Pancreas (tissue), 10 donors: ENCODE results near the gene CDH4. TPM values are rescaled to one million over a fixed set of nuclear protein-coding genes. Genes with fewer than 3 reads are reported as not detected.

Source experiments
- ATAC-seq, 4 donors: fragments of 200-7000 bp; cut with Tn5 transposase; one replicate each; pipeline versions ENCODE4 v1.8.0 to v1.9.1; 2020; ENCODE audit warnings: mild to moderate bottlenecking in 4 of 4, moderate library complexity in 4 of 4
- DNase-seq, 6 donors: peaks; one replicate each; pipeline ENCODE4 v3.0.0-alpha.2; 2020
- FAIRE-seq: peaks from 2 replicates; lab custom pipeline; 2012; peaks lifted over from hg19 to GRCh38; lab: Jason Lieb, UNC
- H3K27ac ChIP-seq, 4 donors: fragments of 200-600 bp; sonication (generic); 1 replicate in 3 of 4; 2 replicates in 1 of 4; pipeline versions ENCODE4 v1.5.0 to v1.8.0; 2020
- H3K27me3 ChIP-seq, 4 donors: fragments of 200-600 bp; one replicate each; pipeline ENCODE4 v1.8.0; 2021
- H3K36me3 ChIP-seq, 3 donors: fragments of 200-600 bp; sonication (generic) in 1 of 3; one replicate each; pipeline versions ENCODE4 v1.5.0 to v1.8.0; 2020 to 2021
- H3K4me1 ChIP-seq, 3 donors: fragments of 200-600 bp; one replicate each; pipeline ENCODE4 v1.8.0; 2021
- H3K4me3 ChIP-seq, 4 donors: fragments of 200-600 bp; sonication (generic) in 2 of 4; one replicate each; pipeline versions ENCODE4 v1.5.0 to v1.8.0; 2020 to 2021
- H3K9me3 ChIP-seq, 4 donors: fragments of 200-600 bp; one replicate each; pipeline ENCODE4 v1.8.0; 2021
- CTCF ChIP-seq, 4 donors: fragments of 200-600 bp; sonication (generic) in 3 of 4; IDR thresholded peaks; one replicate each; pipeline versions ENCODE4 v1.5.0 to v1.8.0; 2021; ENCODE audit warnings: antibody characterized with exemption in 4 of 4
- WGBS, 2 donors: extraction: QIAGEN DNeasy Blood & Tissue Kit; methylation state at CpG; one replicate each; pipeline ENCODE4 v1.1.7; 2013; 5-methylcytosine and 5-hydroxymethylcytosine counted together
- intact Hi-C, 3 donors: fragments of 100-400 bp; cut with DNase I; formaldehyde crosslinking; loops; one replicate each; pipeline versions ENCODE4 v1.11.1 to v1.14.2; 2022
- polyA plus RNA-seq, 2 donors: library from polyadenylated mRNA; stranded (reverse); fragments of 200-250 nt; gene quantifications; one replicate each; pipeline ENCODE4 v1.2.3, GENCODE V29; 2013
- total RNA-seq, 6 donors: library from RNA; stranded (reverse); fragmentation: NEBNext Ultra II Directional in 4 of 6; extraction: Animal tissue kit (Norgen Biotek cat#: 25700) in 4 of 6; gene quantifications; one replicate each; pipeline versions ENCODE4 v1.2.1 to v1.2.4, GENCODE V29; 2021 to 2023
- donor health status: healthy with polysubstance abuse.
- donor health status: DM: no; HTN: no; CAD: no; lungs with moderate emphysema.
- donor health status: DM: no; HTN: no; CAD: no.
- donor health status: control.
- donor health status: control.
- donor health status: Bipolar disorder and iron deficiency.
- donor health status: DM: yes; HTN: yes; CAD: no.
- donor health status: DM: no; HTN: no; CAD: no.
- donor health status: DM: no; HTN: no; CAD: no.
- donor health status: DM: yes; HTN: yes; CAD: no.

The CDH4 gene
- total and polyA plus RNA-seq, 8 donors = 0.04 to 1.4 (median 0.27) TPM

GRCh38 chr20:61325718-61326117 lies 73.7 kb downstream of the CDH4 start:
- DNase-seq = no peak
- no peak for FAIRE-seq
- TF ChIP-seq CTCF (IDR thresholded peaks at IDR 0.05) = no peak

GRCh38 chr20:61328911-61329558 lies 77.0 kb downstream of the CDH4 start:
- Histone ChIP-seq H3K27me3 (no peaks in the 10 kb centered on the region), H3K27ac (no peak overlapping the region), H3K4me3 (no peak overlapping the region), H3K4me1 (no peaks in the 10 kb centered on the region), H3K9me3 (no peaks in the 10 kb centered on the region), H3K36me3 (no peaks in the 10 kb centered on the region)
- intact Hi-C loops = no loop called here
- WGBS, 2 donors = 63 to 74% methylated on average over 17 of the region's 17 CpGs
- no peak for FAIRE-seq
- TF ChIP-seq CTCF (IDR thresholded peaks at IDR 0.05) = no peak
- ATAC-seq = peak in 2 of 4 donors; percentile 36 to 40
- DNase-seq = peak in 2 of 6 donors; percentile 42 to 88

More at GRCh38 chr20:61325718-61326117, 73.7 kb downstream of the CDH4 start:
- ATAC-seq = no peak
- intact Hi-C loops = no loop called here
- Histone ChIP-seq H3K9me3 (no peaks in the 10 kb centered on the region), H3K36me3 (no peaks in the 10 kb centered on the region), H3K4me3 (no peak overlapping the region), H3K27ac (no peak overlapping the region), H3K4me1 (no peaks in the 10 kb centered on the region), H3K27me3 (no peaks in the 10 kb centered on the region)
- 54 to 68% methylated on average over 10 of the region's 10 CpGs for WGBS, 2 donors

GRCh38 chr20:61330441-61330840 lies 78.4 kb downstream of the CDH4 start:
- Histone ChIP-seq H3K36me3 (no peaks in the 10 kb centered on the region), H3K27me3 (no peaks in the 10 kb centered on the region), H3K9me3 (no peaks in the 10 kb centered on the region), H3K27ac (no peak overlapping the region), H3K4me1 (no peaks in the 10 kb centered on the region), H3K4me3 (no peak overlapping the region)
- WGBS, 2 donors = 62 to 65% methylated on average over 14 of the region's 14 CpGs
- no peak for DNase-seq
- FAIRE-seq = no peak
- intact Hi-C loops = no loop called here
- ATAC-seq = no peak
- TF ChIP-seq CTCF (IDR thresholded peaks at IDR 0.05) = no peak

- no peak for FAIRE-seq
- intact Hi-C loops = no loop called here
- 55 to 70% methylated on average over 11 of the region's 11 CpGs for WGBS, 2 donors
- Histone ChIP-seq H3K9me3 (no peaks in the 10 kb centered on the region), H3K27ac (no peak overlapping the region), H3K27me3 (no peaks in the 10 kb centered on the region), H3K4me1 (no peaks in the 10 kb centered on the region), H3K4me3 (no peak overlapping the region), H3K36me3 (no peaks in the 10 kb centered on the region)
- DNase-seq = peak in 1 of 6 donors; percentile 83
- no peak for TF ChIP-seq CTCF (IDR thresholded peaks at IDR 0.05)
- ATAC-seq = no peak
These were observed 79.5 kb downstream of the CDH4 start for GRCh38 chr20:61331543-61331942.
